Superior temporal gyrus (tissue), 1 donor: ENCODE measurements around the gene PIGS.
A peak's percentile ranks its signal among the peaks of the same experiment; 100 is the strongest.

Experiments used
- DNase-seq: peaks from one replicate; pipeline ENCODE4 v3.0.0-alpha.2; 2016; ENCODE audit errors: extremely low spot score

Gene PIGS

GRCh38 chr17:28550858-28551257 is 20.5 kb downstream of the PIGS start:
- no peak for DNase-seq

GRCh38 chr17:28549236-28550132 is 21.8 kb downstream of the PIGS start:
- no peak for DNase-seq

- no peak for DNase-seq
Measured at GRCh38 chr17:28548417-28549130, 22.8 kb downstream of the PIGS start.

- DNase-seq: peak; percentile 75
Measured at GRCh38 chr17:28547623-28548416, 23.5 kb downstream of the PIGS start.

- DNase-seq: no peak
Measured at GRCh38 chr17:28547096-28547622, 24.2 kb downstream of the PIGS start.

- DNase-seq: no peak
Measured at GRCh38 chr17:28545787-28546415, 25.4 kb downstream of the PIGS start.

- DNase-seq: no peak
Measured at GRCh38 chr17:28545141-28545503, 26.2 kb downstream of the PIGS start.

GRCh38 chr17:28544402-28545140 is 26.8 kb downstream of the PIGS start:
- DNase-seq: no peak

- no peak for DNase-seq
Measured at GRCh38 chr17:28541439-28541838, 29.9 kb downstream of the PIGS start.

- DNase-seq: no peak
Measured at GRCh38 chr17:28540231-28540630, 31.1 kb downstream of the PIGS start.

- DNase-seq: no peak
Measured at GRCh38 chr17:28538296-28538895, 32.9 kb downstream of the PIGS start.

- no peak for DNase-seq
Measured at GRCh38 chr17:28537219-28537610, 34.1 kb downstream of the PIGS start.

GRCh38 chr17:28536532-28537218 is 34.6 kb downstream of the PIGS start:
- DNase-seq: no peak

- no peak for DNase-seq
Measured at GRCh38 chr17:28534740-28535375, 36.5 kb downstream of the PIGS start.

GRCh38 chr17:28533091-28533807 is 38.1 kb downstream of the PIGS start:
- DNase-seq: no peak

- no peak for DNase-seq
Measured at GRCh38 chr17:28532050-28532960, 39.0 kb downstream of the PIGS start.

- DNase-seq: no peak
Measured at GRCh38 chr17:28530926-28531325, 40.4 kb downstream of the PIGS start.

- no peak for DNase-seq
Measured at GRCh38 chr17:28530250-28530649, 41.1 kb downstream of the PIGS start.
